Esophagus mucosa (tissue), 1 donor: ENCODE measurements around the gene NCK1. TPM values are rescaled to one million over a fixed set of nuclear protein-coding genes. Genes with fewer than 3 reads are reported as not detected.
"Not testable (repeated sequence)": the region's sequence is repeated elsewhere in the genome, so short reads cannot be mapped to it uniquely, and the experiment has no call there.

Source experiments
- ATAC-seq: fragments of 200-7000 bp; cut with Tn5 transposase; one replicate; pipeline ENCODE4 v1.9.1; 2020
- total RNA-seq: library from RNA; stranded (reverse); gene quantifications from one replicate; pipeline ENCODE4 v1.2.4, GENCODE V29; 2023
- donor health status: DM: yes; HTN: yes; CAD: no.

The NCK1 gene
- total RNA-seq, 1 donor from 2014 or later = 61.9 TPM

DNA sequence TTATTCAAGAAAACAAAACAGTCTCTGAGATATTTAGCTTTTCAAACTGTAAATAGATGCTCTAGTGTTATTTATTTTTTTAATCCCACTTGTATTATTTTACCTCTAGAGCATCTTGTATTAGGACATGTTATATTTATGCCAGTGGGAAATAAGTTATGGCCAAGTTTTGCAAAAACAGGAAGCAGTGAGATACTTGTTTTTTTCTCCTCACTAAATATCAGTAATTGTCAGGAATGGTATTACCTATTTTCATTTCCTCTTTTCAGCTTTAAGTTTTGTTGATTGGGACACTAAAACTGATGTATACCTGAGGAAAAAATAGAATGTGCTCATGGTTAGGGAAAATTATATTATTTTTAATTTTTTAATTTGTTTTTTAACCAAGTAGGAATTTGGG lies 87.1 kb downstream of the NCK1 start:
- no peak for ATAC-seq

DNA sequence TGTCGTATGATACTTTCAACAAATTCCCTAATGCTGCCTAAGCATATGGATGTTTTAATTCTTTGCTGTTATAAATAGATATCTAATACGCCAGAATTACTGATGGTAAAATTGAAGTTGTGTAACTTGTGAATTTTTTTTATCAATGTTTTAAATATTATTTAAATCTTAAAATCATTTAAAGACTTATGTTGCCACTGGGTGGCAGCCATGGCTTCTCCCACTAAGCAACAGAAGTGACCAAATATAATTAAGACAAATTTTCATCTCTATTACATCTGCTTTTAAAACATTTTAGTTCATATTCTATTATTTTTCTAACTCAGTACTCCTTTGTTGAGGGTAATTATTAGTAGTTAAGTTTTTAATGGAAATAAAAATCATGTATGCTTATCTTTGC lies 87.7 kb downstream of the NCK1 start:
- ATAC-seq = no peak

DNA sequence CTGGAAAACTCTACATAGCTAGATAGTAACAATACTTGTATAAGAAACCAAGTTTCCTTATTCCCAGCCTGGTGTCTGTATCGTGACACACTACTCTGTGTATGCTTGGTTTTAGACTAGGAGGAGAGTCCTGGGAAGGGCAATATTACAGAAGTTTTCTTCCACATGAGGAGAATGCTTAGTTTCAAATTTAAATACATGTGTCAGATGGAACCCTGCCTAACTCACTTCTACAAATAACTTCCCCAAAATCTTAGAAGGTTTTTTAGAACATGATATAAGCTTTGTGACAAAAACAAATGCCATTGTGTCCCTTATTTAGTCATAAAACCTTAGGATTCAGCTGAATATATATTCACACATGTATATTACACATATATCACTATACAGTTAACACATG lies 88.6 kb downstream of the NCK1 start:
- ATAC-seq = no peak

DNA sequence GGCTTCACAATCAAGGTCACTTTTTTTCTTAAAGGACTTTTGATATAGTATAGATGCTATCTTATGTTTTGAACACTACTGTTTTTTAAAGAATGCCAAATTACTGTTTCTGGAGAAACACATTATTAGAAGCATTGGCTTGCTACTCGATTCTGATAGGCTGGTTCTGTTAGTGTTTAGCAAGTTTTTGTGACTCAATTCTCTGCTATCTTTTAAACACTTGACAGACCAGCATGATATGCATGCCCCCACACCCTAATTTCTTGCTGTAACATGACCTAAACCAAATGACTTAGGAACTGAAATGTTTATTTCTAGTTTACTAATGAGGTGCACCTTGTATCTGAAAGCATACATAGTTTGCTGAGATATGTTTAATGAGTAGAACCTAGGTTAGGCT lies 90.3 kb downstream of the NCK1 start:
- peak; percentile 68 for ATAC-seq

DNA sequence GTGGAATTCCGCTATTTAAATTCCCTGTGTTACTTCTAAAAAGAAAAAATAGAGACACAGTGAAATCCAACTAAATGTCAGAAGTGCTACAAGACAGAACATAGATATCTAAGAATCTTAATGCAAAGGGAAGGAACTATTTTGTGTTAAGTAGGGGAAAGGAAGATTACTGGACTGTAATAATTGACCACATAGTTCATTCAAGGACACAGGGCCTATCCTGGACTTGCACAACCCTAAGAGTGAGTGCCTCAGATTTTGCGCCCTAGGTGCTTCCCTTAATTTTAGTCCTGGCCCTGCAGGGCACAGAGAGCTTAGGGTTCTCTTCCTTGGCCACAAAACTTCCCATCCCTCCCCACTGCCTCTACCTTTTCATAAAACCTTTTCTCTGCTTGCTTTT lies 92.2 kb downstream of the NCK1 start:
- no peak for ATAC-seq

DNA sequence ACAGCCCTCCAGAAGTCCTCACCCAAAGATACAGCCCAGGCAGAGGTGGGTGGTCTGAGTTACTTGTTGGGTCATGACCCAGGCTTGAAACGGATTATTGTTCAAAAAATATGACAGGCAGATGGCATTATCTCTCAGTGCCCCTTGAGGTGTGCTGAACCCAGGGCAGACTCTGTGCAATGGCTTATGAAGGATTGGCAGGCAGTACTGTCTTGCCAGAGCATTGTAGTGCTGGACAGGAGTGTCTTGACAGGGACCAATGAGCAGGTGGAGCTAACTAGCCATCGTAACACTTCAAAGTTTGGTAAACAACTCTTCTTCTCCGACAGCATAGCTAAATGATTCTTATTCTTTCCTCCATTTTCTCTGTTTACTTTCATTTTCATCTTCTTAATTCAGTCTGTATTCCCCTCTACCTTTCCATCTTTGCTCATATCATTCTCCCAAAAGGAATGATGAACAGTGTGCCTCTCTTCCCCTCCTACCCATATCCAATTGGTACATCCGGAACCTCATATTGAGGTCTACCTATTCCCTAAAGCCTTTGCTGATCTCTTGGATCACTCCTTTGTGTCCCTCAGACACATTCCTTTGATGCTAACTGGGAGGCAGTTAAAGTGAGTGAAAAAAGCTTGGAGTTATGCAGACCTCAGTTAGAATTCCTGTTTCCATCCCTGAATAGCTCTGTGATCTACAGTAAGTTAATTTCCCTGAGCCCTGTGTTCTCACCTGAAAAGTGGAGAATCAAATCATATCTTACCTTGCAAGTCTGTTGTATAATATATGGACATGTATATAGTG lies 93.2 kb downstream of the NCK1 start:
- no peak for ATAC-seq

DNA sequence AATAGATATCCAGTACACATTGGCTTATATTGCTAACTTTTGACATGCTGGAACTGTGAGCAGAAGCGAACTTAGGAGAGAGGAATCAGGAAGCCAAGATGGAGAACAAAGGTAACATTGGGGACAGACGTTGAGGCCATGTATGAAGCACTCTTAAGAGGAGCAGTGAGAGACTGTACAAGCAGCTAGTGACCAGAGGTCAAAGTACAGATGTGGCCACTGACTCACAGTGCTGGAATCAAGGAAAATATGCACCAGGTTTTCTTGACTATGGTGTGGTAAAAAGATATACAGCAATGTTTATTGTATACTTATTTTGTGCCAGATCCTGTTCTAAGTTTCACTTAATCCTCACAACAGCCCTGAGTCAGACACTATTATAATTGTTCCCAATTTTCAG lies 93.8 kb downstream of the NCK1 start:
- ATAC-seq = peak; percentile 49

DNA sequence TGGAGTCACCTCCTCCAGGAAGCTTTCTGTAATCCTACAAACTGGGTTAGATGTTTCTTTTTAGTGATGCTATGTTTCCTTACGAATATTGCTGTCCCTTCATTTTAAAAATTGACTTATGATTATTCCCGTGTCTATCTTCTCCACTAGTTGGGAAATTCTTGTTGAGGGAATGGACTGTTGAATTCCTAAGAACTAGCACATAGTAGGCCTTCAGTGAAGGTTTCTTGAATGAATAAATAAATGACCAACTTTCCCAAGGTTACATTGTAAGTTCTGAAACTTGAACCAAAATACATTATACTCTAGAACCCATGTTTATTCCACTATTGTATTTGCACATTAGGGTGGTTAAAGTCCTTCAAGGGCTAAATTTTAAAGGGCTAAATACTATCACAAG lies 95.0 kb downstream of the NCK1 start:
- ATAC-seq = no peak

DNA sequence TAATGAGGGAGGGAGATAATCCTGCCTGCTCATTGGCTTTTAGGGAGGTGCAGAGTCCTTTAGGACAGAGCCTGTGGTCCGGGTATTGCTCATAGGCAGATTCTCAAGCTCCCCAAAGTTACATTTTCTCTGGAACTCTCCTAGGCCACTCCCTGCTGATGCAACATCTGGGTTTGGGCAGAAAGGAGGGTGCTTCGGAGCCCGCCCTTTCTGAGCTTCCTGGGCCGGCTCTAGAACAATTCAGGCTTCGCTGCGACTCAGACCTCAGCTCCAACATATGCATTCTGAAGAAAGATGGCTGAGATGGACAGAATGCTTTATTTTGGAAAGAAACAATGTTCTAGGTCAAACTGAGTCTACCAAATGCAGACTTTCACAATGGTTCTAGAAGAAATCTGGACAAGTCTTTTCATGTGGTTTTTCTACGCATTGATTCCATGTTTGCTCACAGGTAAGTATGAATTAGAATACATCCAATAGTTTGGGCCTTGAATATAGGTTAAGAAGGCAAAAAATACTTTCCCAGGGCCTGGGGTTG lies 95.8 kb downstream of the NCK1 start, which contains the start of gene IL20RB:
Gene IL20RB (plus strand): TSS at position 233 of the 538 bp plus-strand sequence. CDS start 131 bp downstream, at position 364.
- peak; percentile 85 for ATAC-seq

DNA sequence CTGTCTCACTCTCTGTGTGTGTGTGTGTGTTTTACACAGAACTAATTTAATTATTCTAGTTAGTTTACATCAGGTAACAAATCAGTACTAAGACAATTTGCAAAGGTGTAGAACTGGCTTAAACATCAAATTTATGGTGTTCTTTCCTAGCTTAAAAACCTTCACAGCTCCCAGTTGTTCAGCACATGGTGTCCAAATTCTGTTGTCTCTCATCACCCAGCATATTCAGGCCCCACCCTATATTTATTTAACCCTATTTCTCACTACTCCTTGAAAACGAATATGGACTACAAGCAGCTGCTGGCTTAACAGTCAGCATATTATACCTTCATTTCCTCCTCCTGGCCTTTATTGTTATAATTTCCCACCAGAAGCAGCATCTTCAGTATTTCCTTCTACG lies 96.9 kb downstream of the NCK1 start:
- peak; percentile 25 for ATAC-seq

DNA sequence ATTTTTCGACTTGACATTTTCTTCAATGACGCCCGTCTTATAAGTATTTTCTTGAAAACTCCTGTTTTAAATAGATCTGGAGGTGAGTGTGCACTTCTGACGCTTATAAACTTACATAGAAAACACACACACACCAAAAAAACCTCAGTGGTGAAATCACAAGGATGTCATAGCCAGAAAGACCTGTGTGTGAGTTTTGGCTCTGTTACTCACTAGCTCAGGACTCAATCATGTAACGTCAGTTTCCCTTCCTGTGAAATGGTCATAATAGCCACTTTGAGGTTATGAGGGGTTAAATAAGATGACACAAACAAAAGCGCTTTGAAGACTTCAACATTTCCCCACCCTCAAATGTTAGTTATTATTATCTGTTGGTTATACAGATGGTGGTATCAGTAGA lies 97.6 kb downstream of the NCK1 start:
- ATAC-seq = peak; percentile 34

DNA sequence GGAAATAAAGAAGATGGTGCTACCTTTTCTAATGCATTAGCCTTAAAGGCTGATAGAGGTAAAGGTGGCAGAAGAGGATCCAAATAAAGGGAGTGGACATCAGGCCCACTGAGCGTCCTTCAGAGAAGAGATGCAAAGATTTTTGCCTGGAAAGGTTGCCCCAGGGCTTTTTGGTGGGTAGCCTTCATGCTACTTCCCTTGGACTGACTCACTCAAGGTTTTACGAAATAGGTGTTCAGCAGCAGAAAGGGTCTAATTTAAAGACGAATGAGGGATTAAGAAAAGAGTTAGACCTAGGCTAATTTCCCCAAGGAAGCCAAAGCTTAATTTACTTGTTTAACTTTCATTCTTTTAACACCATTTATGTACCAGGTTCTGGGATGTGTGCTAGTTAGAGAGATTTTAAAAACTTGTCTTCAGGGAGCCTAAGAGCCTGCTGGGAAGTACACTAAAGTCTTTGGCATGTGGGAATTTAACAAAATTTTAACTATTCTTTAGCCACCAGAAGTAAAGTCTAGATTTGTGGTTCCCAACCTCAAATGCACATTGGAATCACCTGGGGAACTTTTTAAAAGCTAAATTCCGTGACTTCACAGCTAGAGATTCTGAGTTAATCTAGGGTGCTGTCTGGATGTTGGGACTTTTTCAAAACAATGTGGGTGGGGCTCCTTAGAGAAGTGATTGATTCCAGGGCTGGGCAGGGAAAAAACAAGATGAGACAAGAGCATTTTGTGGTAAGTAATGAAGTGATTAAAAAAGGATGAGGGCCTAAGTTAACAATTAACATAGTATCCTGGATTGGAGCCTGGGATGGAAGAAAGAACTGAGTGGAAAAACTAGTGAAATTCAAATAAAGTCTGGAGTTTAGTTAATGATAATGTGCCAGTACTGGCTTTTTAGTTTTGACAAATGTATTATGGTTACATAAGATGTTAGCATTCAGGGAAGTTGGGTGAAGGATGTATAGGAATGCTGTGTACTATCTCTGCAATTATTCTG lies 99.1 kb downstream of the NCK1 start:
- peak; percentile 74 for ATAC-seq

DNA sequence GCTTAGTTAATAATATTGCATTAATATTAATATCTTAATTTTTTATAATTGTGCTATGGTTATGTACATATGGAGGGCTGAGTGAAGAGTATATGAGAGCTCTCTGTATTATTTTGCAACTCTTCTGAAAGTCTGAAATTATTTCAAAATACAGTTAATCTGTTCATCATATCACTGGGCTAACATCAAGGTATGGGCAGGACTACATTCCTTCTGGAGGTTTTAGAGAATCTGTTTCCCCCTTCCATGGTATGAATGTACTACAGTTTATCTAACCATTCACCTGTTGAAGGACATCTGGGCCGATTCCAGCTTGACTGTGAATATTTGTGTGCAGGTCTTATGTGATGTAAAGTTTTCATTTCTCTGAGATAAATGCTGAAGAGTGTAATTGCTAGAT lies 100.9 kb downstream of the NCK1 start:
- no peak for ATAC-seq

DNA sequence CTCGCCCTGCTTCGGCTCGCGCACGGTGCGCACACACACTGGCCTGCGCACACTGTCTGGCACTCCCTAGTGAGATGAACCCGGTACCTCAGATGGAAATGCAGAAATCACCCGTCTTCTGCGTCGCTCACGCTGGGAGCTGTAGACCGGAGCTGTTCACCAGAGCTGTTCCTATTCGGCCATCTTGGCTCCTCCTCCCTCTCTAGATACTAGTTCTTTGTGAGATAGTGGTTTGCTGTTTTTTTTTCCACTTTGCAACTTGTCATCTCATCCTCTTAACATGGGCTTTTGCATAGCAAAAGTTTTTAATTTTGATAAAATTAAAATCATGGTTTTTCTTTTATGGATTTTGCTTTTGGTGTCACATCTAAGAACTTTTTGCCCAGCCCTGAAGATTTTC lies 107.5 kb downstream of the NCK1 start:
- not testable (repeated sequence) for ATAC-seq

DNA sequence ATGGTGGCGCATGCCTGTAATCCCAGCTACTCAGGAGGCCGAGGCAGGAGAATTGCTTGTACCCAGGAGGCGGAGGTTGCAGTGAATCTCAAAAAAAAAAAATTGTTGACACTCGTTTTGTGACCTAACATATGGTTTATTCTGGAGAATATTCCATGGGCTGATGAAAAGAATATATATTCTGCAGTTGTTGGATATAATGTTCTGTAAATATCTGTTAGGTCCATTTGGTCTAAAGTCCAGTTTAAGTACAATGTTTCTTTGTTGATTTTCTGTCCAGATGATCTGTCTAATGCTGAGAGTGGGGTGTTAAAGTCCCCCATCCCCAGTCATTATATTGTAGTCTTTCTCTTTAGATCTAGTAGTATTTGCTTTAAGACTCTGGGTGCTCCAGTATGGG lies 111.3 kb downstream of the NCK1 start:
- ATAC-seq = no peak

DNA sequence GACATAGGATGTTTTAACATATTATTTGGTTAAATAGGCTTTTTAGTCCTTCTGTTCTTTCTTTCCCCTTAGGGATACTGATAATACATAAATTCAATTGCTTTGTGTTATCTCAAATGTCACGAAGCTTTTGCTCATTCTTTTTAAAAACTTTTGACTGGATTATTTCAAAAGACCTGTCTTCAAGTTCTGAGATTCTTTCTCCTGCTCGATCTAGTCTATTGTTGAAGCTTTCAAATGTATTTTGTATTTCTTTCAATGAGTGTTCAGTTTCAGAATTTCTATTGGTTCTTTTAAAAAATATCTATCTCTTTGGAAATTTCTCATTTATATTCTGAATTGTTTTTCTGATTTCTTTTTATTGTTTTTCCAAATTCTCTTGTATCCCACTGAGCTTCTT lies 112.7 kb downstream of the NCK1 start:
- no peak for ATAC-seq

DNA sequence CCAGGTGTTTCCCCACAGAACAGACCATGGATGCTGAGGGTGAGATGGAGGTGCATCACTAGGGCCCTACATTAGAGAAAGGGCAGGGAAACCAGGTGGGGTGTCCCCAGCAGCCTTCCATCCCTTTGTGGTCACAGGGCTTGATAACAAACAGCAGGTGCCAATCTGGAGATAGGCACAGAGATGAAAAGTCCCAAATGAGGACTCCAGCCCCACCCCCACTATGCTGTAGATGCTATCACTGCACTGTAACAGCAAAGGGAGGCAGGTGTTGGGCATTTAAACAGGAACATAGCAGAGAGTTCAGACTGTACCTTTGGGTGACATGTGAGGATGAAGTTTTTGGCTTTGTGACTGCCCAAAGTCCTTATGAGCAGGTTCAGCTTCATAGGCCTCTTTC lies 117.2 kb downstream of the NCK1 start:
- ATAC-seq = no peak

DNA sequence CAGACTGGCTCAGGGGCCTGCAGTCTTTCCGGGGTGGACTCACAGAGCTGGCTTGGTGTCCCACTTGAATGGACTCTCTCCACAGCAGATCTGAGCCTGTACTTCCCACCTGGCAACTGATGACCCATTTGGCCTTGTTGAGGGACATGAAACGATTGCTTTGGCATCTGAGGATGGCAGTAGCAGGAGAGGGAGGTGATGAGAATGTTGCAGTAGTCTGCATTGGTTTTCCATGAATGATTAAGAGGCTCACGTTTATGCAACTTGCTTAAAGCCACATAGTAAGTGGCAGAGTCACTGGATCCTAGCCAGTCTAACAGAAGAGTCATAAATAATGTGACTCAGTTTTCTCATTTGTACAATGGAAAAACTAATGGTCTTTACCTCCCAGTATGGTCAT lies 117.7 kb downstream of the NCK1 start:
- peak; percentile 72 for ATAC-seq

DNA sequence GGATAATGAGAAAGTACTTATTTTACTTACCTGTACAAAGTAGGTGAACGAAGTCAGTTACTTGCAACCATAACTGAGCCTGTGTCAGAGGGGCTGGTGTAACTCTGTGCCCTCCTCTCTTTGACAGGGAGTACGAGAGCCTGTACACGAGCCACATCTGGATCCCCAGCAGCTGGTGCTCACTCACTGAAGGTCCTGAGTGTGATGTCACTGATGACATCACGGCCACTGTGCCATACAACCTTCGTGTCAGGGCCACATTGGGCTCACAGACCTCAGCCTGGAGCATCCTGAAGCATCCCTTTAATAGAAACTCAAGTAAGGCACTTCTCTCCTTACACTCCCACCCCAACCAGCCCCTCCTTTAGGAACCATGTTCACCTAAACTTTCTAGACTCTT lies 120.0 kb downstream of the NCK1 start:
- ATAC-seq = no peak

DNA sequence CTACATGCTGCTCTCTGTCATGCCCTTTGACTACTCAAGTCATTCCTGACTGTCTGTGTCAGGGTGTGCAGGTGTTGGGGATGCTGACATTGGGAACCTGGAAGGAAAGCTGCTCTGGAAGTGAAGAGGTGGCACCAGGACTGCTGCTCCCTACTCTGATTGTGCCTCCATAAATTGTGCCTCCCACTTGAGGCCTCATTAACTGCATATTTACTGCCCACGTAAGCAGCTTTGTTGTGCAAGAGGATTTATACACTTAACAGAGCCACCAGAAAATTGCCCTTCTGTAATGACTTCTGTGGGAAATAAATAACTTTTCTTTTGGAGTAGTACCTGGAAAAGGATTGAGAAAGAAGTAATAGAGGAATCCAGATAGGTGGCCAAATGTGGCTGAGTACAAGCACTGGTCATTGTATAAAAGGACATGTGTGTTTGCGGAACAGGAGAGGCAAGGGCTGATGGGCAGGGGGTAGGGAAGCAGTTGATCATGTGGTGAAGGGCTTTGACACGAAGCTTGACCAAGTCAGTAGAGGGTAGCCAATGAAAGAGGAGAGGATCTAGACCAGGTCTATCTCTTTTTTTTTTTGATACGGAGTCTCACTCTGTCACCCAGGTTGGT lies 120.6 kb downstream of the NCK1 start:
- ATAC-seq = no peak

DNA sequence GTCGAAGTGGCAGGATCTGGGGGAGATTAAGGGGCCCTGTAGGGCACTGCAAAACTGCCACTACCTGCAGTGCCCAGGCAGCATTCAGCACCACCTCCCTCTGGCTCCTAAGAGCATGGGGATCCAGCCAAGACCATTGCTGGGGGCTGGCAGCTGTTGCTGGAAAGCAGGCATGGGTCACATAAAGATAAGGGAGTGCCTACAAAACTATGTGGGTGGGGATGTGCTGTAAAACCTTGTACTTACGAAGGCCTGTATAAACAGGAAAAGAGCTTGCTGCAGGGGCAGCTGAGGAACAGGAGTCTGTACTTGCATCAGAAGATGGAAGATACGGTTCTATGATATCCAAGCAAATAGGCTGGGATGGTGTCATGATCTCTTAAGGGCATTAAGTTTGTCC lies 122.8 kb downstream of the NCK1 start:
- ATAC-seq = peak; percentile 91

DNA sequence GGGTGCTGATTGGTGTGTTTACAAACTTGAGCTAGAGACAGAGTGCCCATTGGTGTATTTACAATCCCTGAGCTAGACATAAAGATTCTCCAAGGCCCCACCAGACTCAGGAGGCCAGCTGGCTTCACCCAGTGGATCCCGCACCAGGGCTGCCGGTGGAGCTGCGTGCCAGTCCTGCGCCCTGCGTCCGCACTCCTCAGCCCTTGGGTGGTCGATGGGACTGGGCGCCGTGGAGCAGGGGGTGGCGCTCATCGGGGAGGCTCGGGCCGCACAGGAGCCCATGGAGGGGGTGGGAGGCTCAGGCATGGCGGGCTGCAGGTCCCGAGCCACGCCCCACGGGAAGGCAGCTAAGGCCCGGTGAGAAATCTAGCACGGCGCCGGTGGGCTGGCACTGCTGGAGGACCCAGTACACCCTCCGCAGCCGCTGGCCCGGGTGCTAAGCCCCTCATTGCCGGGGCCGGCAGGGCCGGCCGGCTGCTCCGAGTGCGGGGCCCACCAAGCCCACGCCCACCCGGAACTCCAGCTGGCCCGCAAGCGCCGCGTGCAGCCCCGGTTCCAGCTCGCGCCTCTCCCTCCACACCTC lies 125.5 kb downstream of the NCK1 start:
- ATAC-seq = not testable (repeated sequence)
